NB4 (cell line): Measurements from ENCODE around the gene KLF7.

ENCODE experiments used
- MYC ChIP-seq: IDR thresholded peaks from 2 replicates; pipeline ENCODE4 v1.6.1; 2011; ENCODE audit warnings: low read depth, low read length
- POLR2A ChIP-seq: IDR thresholded peaks from 2 replicates; pipeline ENCODE4 v1.6.1; 2011; ENCODE audit warnings: mild to moderate bottlenecking; ENCODE audit not compliant: insufficient read length; ENCODE audit errors: extremely low read depth
- TF ChIP-seq, protein P1 (sequence below): IDR thresholded peaks from one replicate; pipeline ENCODE4 v1.5.1; 2012; ENCODE audit warnings: low read depth, low read length
- TF ChIP-seq, protein P2 (sequence below): IDR thresholded peaks from 2 replicates; pipeline ENCODE4 v1.6.1; 2011; ENCODE audit warnings: low read depth, low read length

DNA sequence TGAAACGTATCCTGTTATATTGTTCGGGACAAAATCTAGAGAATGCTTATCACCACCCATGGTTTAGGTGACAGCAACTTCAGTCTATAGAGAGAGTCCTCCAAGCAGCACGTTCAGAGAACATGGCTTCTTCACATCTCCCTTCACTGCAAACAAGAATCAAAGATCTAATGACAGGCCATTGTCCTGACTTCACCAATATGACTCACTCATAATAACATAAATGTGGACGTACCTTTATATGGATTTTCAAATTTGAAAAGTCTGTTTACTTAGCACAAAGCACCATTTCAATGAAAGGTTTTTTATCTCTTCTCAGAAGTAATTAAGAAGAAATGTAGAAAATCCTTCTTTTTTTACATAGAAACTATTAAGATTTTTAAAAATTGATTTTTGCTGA is 46.7 kb downstream of the KLF7 start:
- TF ChIP-seq, protein P1, sequence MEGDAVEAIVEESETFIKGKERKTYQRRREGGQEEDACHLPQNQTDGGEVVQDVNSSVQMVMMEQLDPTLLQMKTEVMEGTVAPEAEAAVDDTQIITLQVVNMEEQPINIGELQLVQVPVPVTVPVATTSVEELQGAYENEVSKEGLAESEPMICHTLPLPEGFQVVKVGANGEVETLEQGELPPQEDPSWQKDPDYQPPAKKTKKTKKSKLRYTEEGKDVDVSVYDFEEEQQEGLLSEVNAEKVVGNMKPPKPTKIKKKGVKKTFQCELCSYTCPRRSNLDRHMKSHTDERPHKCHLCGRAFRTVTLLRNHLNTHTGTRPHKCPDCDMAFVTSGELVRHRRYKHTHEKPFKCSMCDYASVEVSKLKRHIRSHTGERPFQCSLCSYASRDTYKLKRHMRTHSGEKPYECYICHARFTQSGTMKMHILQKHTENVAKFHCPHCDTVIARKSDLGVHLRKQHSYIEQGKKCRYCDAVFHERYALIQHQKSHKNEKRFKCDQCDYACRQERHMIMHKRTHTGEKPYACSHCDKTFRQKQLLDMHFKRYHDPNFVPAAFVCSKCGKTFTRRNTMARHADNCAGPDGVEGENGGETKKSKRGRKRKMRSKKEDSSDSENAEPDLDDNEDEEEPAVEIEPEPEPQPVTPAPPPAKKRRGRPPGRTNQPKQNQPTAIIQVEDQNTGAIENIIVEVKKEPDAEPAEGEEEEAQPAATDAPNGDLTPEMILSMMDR, result no peak
- TF ChIP-seq POLR2A (no peak), MYC (no peak)
- TF ChIP-seq, protein P2, sequence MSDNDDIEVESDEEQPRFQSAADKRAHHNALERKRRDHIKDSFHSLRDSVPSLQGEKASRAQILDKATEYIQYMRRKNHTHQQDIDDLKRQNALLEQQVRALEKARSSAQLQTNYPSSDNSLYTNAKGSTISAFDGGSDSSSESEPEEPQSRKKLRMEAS, result no peak
